ENCODE data around the gene PDE9A.
"Not testable (repeated sequence)": the region's sequence is repeated elsewhere in the genome, so short reads cannot be mapped to it uniquely, and the experiment has no call there.

The PDE9A gene

GRCh38 chr21:42691901-42692559 lies 38.6 kb downstream of the PDE9A start:
- DNase-seq, result no peak

- no peak for DNase-seq
Observed at GRCh38 chr21:42692688-42693087, 39.3 kb downstream of the PDE9A start.

- DNase-seq, result no peak
Observed at GRCh38 chr21:42694751-42695696, 41.6 kb downstream of the PDE9A start.

- no peak for DNase-seq
Observed at GRCh38 chr21:42695697-42696380, 42.4 kb downstream of the PDE9A start.

GRCh38 chr21:42696501-42697040 lies 43.1 kb downstream of the PDE9A start:
- no peak for DNase-seq

GRCh38 chr21:42698733-42699132 lies 45.3 kb downstream of the PDE9A start:
- no peak for DNase-seq

- no peak for DNase-seq
Observed at GRCh38 chr21:42699196-42699595, 45.8 kb downstream of the PDE9A start.

- DNase-seq, result no peak
Observed at GRCh38 chr21:42701706-42702456, 48.5 kb downstream of the PDE9A start.

GRCh38 chr21:42702720-42703119 lies 49.3 kb downstream of the PDE9A start:
- no peak for DNase-seq

- no peak for DNase-seq
Observed at GRCh38 chr21:42703136-42703908, 49.9 kb downstream of the PDE9A start.

GRCh38 chr21:42703965-42704364 lies 50.5 kb downstream of the PDE9A start:
- DNase-seq, result no peak

- no peak for DNase-seq
Observed at GRCh38 chr21:42704861-42705260, 51.4 kb downstream of the PDE9A start.

- no peak for DNase-seq
Observed at GRCh38 chr21:42705346-42705745, 51.9 kb downstream of the PDE9A start.

- no peak for DNase-seq
Observed at GRCh38 chr21:42705746-42706374, 52.4 kb downstream of the PDE9A start.

- DNase-seq, result no peak
Observed at GRCh38 chr21:42706765-42707164, 53.3 kb downstream of the PDE9A start.

GRCh38 chr21:42707207-42707830 lies 53.9 kb downstream of the PDE9A start:
- DNase-seq, result no peak

GRCh38 chr21:42708107-42708506 lies 54.7 kb downstream of the PDE9A start:
- DNase-seq, result no peak

GRCh38 chr21:42708916-42709315 lies 55.5 kb downstream of the PDE9A start:
- not testable (repeated sequence) for DNase-seq

- DNase-seq, result no peak
Observed at GRCh38 chr21:42711667-42712066, 58.2 kb downstream of the PDE9A start.

- DNase-seq, result not testable (repeated sequence)
Observed at GRCh38 chr21:42715427-42715826, 62.0 kb downstream of the PDE9A start.

- DNase-seq, result no peak
Observed at GRCh38 chr21:42716074-42716473, 62.7 kb downstream of the PDE9A start.

Data from CD4-positive, alpha-beta T cell treated with Interferon gamma for 1 hour (primary cell).